Measurements from ENCODE around the gene ADCY6.

ADCY6 gene

DNA sequence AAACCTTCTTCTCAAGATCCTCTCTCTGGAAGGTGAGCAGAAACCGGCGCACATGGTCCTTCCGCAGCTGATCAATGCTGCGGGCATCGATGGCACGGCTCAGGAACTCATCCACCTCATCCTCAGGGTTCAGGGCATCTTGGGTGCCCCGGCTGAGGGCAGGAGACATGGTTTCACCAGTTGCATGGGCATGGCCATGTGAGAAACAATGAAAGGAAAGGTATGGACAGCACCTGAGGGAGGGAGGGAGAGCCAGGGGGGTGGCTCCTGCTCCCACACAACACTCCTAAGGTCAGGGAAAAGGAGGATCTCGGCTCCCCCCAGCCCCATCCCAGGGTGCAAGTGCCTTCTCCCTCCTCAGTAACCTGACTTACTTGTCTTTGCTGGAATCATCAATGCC, 13.6 kb downstream of the ADCY6 start:
- no peak for ATAC-seq
- TF ChIP-seq TOX (CRISPR knock-in tag; IDR thresholded peaks at IDR 0.05; ENCODE audit: borderline replicate concordance) (no peak), GLIS3 (CRISPR knock-in tag; IDR thresholded peaks at IDR 0.05) (no peak), ZNF70 (CRISPR knock-in tag; IDR thresholded peaks at IDR 0.05) (no peak), TCF4 (CRISPR knock-in tag; IDR thresholded peaks at IDR 0.05; ENCODE audit: borderline replicate concordance) (no peak), OSR1 (CRISPR knock-in tag; IDR thresholded peaks at IDR 0.05) (no peak), ZFP3 (CRISPR knock-in tag; IDR thresholded peaks at IDR 0.05) (no peak), ZC3H10 (CRISPR knock-in tag; IDR thresholded peaks at IDR 0.05) (no peak), ZFP30 (CRISPR knock-in tag; IDR thresholded peaks at IDR 0.05) (no peak), SNAI2 (CRISPR knock-in tag; IDR thresholded peaks at IDR 0.05) (no peak), CSDC2 (CRISPR knock-in tag; IDR thresholded peaks at IDR 0.05) (no peak)
- TF ChIP-seq, protein P1, sequence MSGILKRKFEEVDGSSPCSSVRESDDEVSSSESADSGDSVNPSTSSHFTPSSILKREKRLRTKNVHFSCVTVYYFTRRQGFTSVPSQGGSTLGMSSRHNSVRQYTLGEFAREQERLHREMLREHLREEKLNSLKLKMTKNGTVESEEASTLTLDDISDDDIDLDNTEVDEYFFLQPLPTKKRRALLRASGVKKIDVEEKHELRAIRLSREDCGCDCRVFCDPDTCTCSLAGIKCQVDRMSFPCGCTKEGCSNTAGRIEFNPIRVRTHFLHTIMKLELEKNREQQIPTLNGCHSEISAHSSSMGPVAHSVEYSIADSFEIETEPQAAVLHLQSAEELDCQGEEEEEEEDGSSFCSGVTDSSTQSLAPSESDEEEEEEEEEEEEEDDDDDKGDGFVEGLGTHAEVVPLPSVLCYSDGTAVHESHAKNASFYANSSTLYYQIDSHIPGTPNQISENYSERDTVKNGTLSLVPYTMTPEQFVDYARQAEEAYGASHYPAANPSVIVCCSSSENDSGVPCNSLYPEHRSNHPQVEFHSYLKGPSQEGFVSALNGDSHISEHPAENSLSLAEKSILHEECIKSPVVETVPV (CRISPR knock-in tag; IDR thresholded peaks at IDR 0.05): no peak
- TF ChIP-seq, protein P2, sequence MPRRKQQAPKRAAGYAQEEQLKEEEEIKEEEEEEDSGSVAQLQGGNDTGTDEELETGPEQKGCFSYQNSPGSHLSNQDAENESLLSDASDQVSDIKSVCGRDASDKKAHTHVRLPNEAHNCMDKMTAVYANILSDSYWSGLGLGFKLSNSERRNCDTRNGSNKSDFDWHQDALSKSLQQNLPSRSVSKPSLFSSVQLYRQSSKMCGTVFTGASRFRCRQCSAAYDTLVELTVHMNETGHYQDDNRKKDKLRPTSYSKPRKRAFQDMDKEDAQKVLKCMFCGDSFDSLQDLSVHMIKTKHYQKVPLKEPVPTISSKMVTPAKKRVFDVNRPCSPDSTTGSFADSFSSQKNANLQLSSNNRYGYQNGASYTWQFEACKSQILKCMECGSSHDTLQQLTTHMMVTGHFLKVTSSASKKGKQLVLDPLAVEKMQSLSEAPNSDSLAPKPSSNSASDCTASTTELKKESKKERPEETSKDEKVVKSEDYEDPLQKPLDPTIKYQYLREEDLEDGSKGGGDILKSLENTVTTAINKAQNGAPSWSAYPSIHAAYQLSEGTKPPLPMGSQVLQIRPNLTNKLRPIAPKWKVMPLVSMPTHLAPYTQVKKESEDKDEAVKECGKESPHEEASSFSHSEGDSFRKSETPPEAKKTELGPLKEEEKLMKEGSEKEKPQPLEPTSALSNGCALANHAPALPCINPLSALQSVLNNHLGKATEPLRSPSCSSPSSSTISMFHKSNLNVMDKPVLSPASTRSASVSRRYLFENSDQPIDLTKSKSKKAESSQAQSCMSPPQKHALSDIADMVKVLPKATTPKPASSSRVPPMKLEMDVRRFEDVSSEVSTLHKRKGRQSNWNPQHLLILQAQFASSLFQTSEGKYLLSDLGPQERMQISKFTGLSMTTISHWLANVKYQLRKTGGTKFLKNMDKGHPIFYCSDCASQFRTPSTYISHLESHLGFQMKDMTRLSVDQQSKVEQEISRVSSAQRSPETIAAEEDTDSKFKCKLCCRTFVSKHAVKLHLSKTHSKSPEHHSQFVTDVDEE (CRISPR knock-in tag; IDR thresholded peaks at IDR 0.05): no peak
- TF ChIP-seq, protein P3, sequence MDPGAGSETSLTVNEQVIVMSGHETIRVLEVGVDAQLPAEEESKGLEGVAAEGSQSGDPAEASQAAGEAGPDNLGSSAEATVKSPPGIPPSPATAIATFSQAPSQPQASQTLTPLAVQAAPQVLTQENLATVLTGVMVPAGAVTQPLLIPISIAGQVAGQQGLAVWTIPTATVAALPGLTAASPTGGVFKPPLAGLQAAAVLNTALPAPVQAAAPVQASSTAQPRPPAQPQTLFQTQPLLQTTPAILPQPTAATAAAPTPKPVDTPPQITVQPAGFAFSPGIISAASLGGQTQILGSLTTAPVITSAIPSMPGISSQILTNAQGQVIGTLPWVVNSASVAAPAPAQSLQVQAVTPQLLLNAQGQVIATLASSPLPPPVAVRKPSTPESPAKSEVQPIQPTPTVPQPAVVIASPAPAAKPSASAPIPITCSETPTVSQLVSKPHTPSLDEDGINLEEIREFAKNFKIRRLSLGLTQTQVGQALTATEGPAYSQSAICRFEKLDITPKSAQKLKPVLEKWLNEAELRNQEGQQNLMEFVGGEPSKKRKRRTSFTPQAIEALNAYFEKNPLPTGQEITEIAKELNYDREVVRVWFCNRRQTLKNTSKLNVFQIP (CRISPR knock-in tag; IDR thresholded peaks at IDR 0.05; ENCODE audit: borderline replicate concordance, low read depth): no peak
- TF ChIP-seq, protein P4, sequence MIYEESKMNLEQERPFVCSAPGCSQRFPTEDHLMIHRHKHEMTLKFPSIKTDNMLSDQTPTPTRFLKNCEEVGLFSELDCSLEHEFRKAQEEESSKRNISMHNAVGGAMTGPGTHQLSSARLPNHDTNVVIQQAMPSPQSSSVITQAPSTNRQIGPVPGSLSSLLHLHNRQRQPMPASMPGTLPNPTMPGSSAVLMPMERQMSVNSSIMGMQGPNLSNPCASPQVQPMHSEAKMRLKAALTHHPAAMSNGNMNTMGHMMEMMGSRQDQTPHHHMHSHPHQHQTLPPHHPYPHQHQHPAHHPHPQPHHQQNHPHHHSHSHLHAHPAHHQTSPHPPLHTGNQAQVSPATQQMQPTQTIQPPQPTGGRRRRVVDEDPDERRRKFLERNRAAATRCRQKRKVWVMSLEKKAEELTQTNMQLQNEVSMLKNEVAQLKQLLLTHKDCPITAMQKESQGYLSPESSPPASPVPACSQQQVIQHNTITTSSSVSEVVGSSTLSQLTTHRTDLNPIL (CRISPR knock-in tag; IDR thresholded peaks at IDR 0.05; ENCODE audit: low read depth): no peak

DNA sequence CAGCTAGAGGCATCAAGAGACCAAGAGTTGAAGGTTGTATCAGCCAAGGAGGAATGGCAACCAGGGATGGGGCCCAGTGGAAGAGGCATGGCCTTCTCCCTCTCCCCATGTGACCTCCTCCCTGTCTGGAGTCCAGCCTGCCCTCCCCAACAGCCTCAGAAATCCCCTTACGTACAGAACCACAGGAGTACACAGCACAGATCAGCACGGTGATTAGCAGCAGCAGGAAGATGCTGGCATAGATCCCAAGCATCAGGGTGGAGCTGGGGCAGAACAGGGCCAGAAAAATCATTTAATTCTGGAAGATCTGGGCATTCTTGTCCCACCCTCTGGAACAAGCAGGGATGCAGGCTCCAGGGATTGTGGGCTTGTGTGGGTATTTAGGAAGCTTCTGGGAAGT, 14.4 kb downstream of the ADCY6 start:
- ATAC-seq: no peak
- TF ChIP-seq ZFP30 (CRISPR knock-in tag; IDR thresholded peaks at IDR 0.05) (no peak), ZC3H10 (CRISPR knock-in tag; IDR thresholded peaks at IDR 0.05) (no peak), TOX (CRISPR knock-in tag; IDR thresholded peaks at IDR 0.05; ENCODE audit: borderline replicate concordance) (no peak), PPARA (CRISPR knock-in tag; IDR thresholded peaks at IDR 0.05; ENCODE audit: borderline replicate concordance) (no peak)

DNA sequence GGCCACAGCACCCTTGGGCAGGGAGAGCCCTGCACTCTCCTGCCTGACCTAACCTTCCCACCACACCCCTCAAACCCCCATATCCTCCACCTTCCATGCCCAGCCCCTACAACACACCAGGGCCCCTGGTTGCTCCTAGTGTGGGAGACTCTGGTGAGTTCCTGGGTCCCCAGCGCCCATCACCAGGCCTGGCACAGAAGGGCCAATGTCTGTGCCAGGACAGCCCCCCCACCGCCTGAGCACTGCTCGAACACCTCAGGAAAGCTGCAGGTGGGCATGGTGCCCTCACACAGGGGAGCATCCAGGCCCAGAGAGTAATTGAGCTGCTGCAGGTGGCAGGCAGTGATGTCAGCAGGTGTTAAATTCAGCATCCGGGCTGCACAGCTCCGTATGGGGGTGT, 15.2 kb downstream of the ADCY6 start:
- no peak for ATAC-seq
- TF ChIP-seq ZFP30 (CRISPR knock-in tag; IDR thresholded peaks at IDR 0.05) (no peak), RARB (CRISPR knock-in tag; IDR thresholded peaks at IDR 0.05) (no peak), ARNTL (CRISPR knock-in tag; IDR thresholded peaks at IDR 0.05; ENCODE audit: borderline replicate concordance, low read depth) (no peak), GLIS3 (CRISPR knock-in tag; IDR thresholded peaks at IDR 0.05) (no peak), OSR1 (CRISPR knock-in tag; IDR thresholded peaks at IDR 0.05) (no peak), BACH2 (CRISPR knock-in tag; IDR thresholded peaks at IDR 0.05; ENCODE audit: borderline replicate concordance) (no peak), TOX (CRISPR knock-in tag; IDR thresholded peaks at IDR 0.05; ENCODE audit: borderline replicate concordance) (no peak), ZFP3 (CRISPR knock-in tag; IDR thresholded peaks at IDR 0.05) (no peak), ESRRG (CRISPR knock-in tag; IDR thresholded peaks at IDR 0.05) (no peak), CSDC2 (CRISPR knock-in tag; IDR thresholded peaks at IDR 0.05) (no peak), ZNF565 (CRISPR knock-in tag; conservative IDR thresholded peaks at IDR 0.05; ENCODE audit: low read depth) (no peak)
- TF ChIP-seq, protein P5, sequence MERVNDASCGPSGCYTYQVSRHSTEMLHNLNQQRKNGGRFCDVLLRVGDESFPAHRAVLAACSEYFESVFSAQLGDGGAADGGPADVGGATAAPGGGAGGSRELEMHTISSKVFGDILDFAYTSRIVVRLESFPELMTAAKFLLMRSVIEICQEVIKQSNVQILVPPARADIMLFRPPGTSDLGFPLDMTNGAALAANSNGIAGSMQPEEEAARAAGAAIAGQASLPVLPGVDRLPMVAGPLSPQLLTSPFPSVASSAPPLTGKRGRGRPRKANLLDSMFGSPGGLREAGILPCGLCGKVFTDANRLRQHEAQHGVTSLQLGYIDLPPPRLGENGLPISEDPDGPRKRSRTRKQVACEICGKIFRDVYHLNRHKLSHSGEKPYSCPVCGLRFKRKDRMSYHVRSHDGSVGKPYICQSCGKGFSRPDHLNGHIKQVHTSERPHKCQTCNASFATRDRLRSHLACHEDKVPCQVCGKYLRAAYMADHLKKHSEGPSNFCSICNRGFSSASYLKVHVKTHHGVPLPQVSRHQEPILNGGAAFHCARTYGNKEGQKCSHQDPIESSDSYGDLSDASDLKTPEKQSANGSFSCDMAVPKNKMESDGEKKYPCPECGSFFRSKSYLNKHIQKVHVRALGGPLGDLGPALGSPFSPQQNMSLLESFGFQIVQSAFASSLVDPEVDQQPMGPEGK (CRISPR knock-in tag; IDR thresholded peaks at IDR 0.05; ENCODE audit: borderline replicate concordance): no peak
- TF ChIP-seq, protein P2 (CRISPR knock-in tag; IDR thresholded peaks at IDR 0.05): no peak
- TF ChIP-seq, protein P4 (CRISPR knock-in tag; IDR thresholded peaks at IDR 0.05; ENCODE audit: low read depth): no peak

Measured in SK-N-SH treated with all-trans-retinoic acid at 6 μM for 48 hours (cell line).